Activated CD4-positive, alpha-beta T cell treated with anti-CD3 and anti-CD28 coated beads for 36 hours (primary cell): ENCODE data around the gene RGS14. TPM values are rescaled to one million over a fixed set of nuclear protein-coding genes. Genes with fewer than 3 reads are reported as not detected.
"Not testable (repeated sequence)": the region's sequence is repeated elsewhere in the genome, so short reads cannot be mapped to it uniquely, and the experiment has no call there.

Source experiments
- ATAC-seq: fragments of 200-7000 bp; cut with Tn5 transposase; one replicate; pipeline ENCODE4 v1.10.0; 2021; ENCODE audit warnings: mild to moderate bottlenecking, moderate library complexity
- CTCF ChIA-PET: fragments of 350-600 bp; sonication (Branson Sonifier 250); formaldehyde crosslinking; loops from one replicate; lab custom pipeline; 2021; ENCODE audit warnings: antibody characterized with exemption; lab: Charles Lee
- POLR2A ChIA-PET: fragments of 350-600 bp; sonication (Branson Sonifier 250); formaldehyde crosslinking; loops from one replicate; lab custom pipeline; 2021; ENCODE audit warnings: antibody characterized with exemption, inconsistent platforms; lab: Charles Lee
- DNase-seq: peaks from one replicate; pipeline ENCODE4 v3.0.0-alpha.2; 2020
- H3K27ac Mint-ChIP-seq: one replicate; pipeline ENCODE4 v1.8.0; 2021; ENCODE audit warnings: mixed read lengths
- H3K27me3 Mint-ChIP-seq: one replicate; pipeline ENCODE4 v1.8.0; 2021; ENCODE audit warnings: mixed read lengths
- H3K36me3 Mint-ChIP-seq: one replicate; pipeline ENCODE4 v1.8.0; 2021; ENCODE audit warnings: low read depth, mixed read lengths
- H3K4me1 Mint-ChIP-seq: one replicate; pipeline ENCODE4 v1.8.0; 2021; ENCODE audit warnings: mixed read lengths
- H3K4me3 Mint-ChIP-seq: one replicate; pipeline ENCODE4 v1.8.0; 2021; ENCODE audit warnings: mild to moderate bottlenecking, moderate library complexity, mixed read lengths
- H3K9me3 Mint-ChIP-seq: one replicate; pipeline ENCODE4 v1.8.0; 2021; ENCODE audit warnings: low read depth, mixed read lengths
- intact Hi-C, 2 experiments: fragments of 100-400 bp; cut with DNase I in 1 of 2; cut with micrococcal nuclease in 1 of 2; formaldehyde crosslinking; loops; one replicate each; pipeline versions ENCODE4 v1.14.2 to v1.15.1; 2022 to 2024; cut with DNase I, micrococcal nuclease
- total RNA-seq, 2 experiments: library from RNA; stranded (reverse); gene quantifications; one replicate each; pipeline ENCODE4 v1.2.3, GENCODE V29; 2021

RGS14 gene
- total RNA-seq, 2 experiments from 2014 or later = 43.8 to 62.0 TPM

DNA sequence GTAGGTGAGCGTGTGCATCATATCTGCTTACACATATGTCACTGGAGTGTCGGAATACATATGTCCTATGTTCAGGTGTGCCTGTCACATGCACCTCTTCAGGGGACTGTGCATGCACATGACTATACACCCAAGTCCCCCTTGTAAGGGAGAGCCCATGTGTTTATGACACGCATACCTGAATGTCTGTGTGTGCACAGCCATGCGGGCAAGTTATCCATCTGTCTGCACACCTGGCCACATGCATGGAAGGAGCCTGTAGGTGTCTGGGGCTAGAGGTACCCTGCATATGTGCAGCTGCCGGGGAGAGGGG, 622 bp upstream of the RGS14 start:
- intact Hi-C loops = loop anchor here in 1 of 2 experiments (10.0 kb wide), 1 partner anchor 992 kb away; the partner anchor contains the start of genes ARL10 and KIAA1191
- DNase-seq (no peak), ATAC-seq (no peak)
- Mint-ChIP-seq H3K27me3 (no peaks in the 10 kb centered on the region), H3K27ac (peak overlapping the region; percentile 53), H3K4me1 (peaks cover 62% of the 10 kb centered on the region), H3K9me3 (peaks cover 3% of the 10 kb centered on the region), H3K36me3 (peaks cover 9% of the 10 kb centered on the region), H3K4me3 (peak overlapping the region; percentile 82)
- POLR2A ChIA-PET = no interaction called here
- CTCF ChIA-PET = interaction anchor here (1.7 to 5.7 kb wide), 5 partner anchors 10 to 98 kb away, joined by 4 to 49 read pairs (median 9); no protein-coding TSS in a partner anchor

DNA sequence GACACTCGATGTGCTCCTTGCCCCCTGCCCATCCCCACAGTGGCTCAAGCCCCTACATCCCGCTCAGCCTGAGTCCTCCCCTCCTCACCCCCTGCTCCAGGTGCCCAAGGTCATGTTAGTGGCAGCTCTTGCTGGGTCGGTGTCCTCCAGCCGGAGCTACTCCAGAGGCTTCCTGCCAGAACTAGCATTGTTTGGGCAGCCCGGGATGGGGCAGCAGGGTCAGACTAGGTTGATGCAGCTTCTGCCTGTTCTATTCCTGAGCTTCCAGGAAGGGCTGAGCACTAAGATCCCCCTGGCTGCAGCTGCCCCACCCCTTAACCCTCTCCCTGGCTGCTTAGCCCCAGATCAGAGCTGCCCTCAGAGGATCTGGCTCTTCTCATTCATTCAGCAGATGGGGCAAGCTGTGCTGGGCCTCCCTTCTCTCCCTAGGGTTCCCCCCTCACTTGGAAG, 671 bp downstream of the RGS14 start:
- H3K4me3 Mint-ChIP-seq = peak overlapping the region; percentile 82
- DNase-seq (no peak), ATAC-seq (no peak)
- peaks cover 9% of the 10 kb centered on the region for H3K36me3 Mint-ChIP-seq
- intact Hi-C loops = loop anchor here in 1 of 2 experiments (10.0 kb wide), 1 partner anchor 994 kb away; the partner anchor contains the start of genes ARL10 and KIAA1191
- no peaks in the 10 kb centered on the region for H3K27me3 Mint-ChIP-seq
- CTCF ChIA-PET = interaction anchor here (0.7 to 5.7 kb wide), 9 partner anchors 8 to 97 kb away, joined by 3 to 49 read pairs (median 6); no protein-coding TSS in a partner anchor
- POLR2A ChIA-PET = no interaction called here
- peaks cover 3% of the 10 kb centered on the region for H3K9me3 Mint-ChIP-seq
- peak overlapping the region; percentile 79 for H3K27ac Mint-ChIP-seq
- H3K4me1 Mint-ChIP-seq = peaks cover 74% of the 10 kb centered on the region

GRCh38 chr5:177359451-177359851, 1.7 kb downstream of the RGS14 start:
- Mint-ChIP-seq H3K27me3 (no peaks in the 10 kb centered on the region), H3K27ac (peak overlapping the region; percentile 79), H3K4me1 (peaks cover 81% of the 10 kb centered on the region), H3K36me3 (peaks cover 9% of the 10 kb centered on the region), H3K4me3 (peak overlapping the region; percentile 82), H3K9me3 (peaks cover 3% of the 10 kb centered on the region)
- CTCF ChIA-PET = interaction anchor here (0.6 to 5.7 kb wide), 6 partner anchors 9 to 113 kb away, joined by 3 to 49 read pairs (median 3); no protein-coding TSS in a partner anchor
- intact Hi-C loops = loop anchor here in 1 of 2 experiments (10.0 kb wide), 1 partner anchor 995 kb away; the partner anchor contains the start of genes ARL10 and KIAA1191
- DNase-seq = no peak
- POLR2A ChIA-PET = interaction anchor here (0.9 kb wide), 1 partner anchor 9 kb away, joined by 3 read pairs; no protein-coding TSS in a partner anchor
- no peak for ATAC-seq

GRCh38 chr5:177359860-177360259, 2.1 kb downstream of the RGS14 start:
- no peak for ATAC-seq
- peaks cover 11% of the 10 kb centered on the region for H3K36me3 Mint-ChIP-seq
- H3K4me1 Mint-ChIP-seq = peaks cover 85% of the 10 kb centered on the region
- DNase-seq = no peak
- no peaks in the 10 kb centered on the region for H3K27me3 Mint-ChIP-seq
- CTCF ChIA-PET = interaction anchor here (0.6 to 5.7 kb wide), 5 partner anchors 9 to 34 kb away, joined by 3 to 49 read pairs (median 3); no protein-coding TSS in a partner anchor
- peak overlapping the region; percentile 82 for H3K4me3 Mint-ChIP-seq
- intact Hi-C loops = loop anchor here in 1 of 2 experiments (10.0 kb wide), 1 partner anchor 995 kb away; the partner anchor contains the start of genes ARL10 and KIAA1191
- H3K9me3 Mint-ChIP-seq = peaks cover 3% of the 10 kb centered on the region
- H3K27ac Mint-ChIP-seq = peak overlapping the region; percentile 23
- POLR2A ChIA-PET = interaction anchor here (0.6 to 0.9 kb wide), 2 partner anchors 10 to 90 kb away, joined by 3 read pairs; no protein-coding TSS in a partner anchor

DNA sequence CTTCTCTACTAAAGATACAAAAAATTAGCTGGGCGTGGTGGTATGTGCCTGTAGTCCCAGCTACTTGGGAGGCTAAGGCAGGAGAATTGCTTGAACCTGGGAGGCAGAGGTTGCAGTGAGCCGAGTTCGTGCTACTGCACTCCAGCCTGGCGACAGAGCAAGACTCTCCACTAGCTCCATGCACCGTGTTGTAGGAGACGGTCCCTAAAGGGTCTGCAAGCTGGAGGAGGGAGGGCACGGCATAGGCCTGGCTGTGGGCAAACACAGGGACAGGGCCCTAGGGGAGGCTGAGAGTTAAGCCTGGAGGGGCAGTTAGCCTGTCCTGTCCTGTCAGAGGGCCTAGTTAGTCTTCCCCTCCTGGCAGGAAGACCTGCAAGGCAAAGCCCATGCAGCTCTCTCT, 3.0 kb downstream of the RGS14 start:
- H3K27me3 Mint-ChIP-seq, H3K4me3 Mint-ChIP-seq, H3K27ac Mint-ChIP-seq, DNase-seq, ATAC-seq, H3K9me3 Mint-ChIP-seq, intact Hi-C loops: not testable (repeated sequence)
- Mint-ChIP-seq H3K36me3 (peaks cover 10% of the 10 kb centered on the region), H3K4me1 (peaks cover 87% of the 10 kb centered on the region)
- ChIA-PET CTCF (interaction anchor here (0.7 to 5.7 kb wide), 7 partner anchors 10 to 135 kb away, joined by 3 to 49 read pairs (median 5); no protein-coding TSS in a partner anchor), POLR2A (interaction anchor here (1.2 kb wide), 1 partner anchor 10 kb away, joined by 3 read pairs; no protein-coding TSS in a partner anchor)

DNA sequence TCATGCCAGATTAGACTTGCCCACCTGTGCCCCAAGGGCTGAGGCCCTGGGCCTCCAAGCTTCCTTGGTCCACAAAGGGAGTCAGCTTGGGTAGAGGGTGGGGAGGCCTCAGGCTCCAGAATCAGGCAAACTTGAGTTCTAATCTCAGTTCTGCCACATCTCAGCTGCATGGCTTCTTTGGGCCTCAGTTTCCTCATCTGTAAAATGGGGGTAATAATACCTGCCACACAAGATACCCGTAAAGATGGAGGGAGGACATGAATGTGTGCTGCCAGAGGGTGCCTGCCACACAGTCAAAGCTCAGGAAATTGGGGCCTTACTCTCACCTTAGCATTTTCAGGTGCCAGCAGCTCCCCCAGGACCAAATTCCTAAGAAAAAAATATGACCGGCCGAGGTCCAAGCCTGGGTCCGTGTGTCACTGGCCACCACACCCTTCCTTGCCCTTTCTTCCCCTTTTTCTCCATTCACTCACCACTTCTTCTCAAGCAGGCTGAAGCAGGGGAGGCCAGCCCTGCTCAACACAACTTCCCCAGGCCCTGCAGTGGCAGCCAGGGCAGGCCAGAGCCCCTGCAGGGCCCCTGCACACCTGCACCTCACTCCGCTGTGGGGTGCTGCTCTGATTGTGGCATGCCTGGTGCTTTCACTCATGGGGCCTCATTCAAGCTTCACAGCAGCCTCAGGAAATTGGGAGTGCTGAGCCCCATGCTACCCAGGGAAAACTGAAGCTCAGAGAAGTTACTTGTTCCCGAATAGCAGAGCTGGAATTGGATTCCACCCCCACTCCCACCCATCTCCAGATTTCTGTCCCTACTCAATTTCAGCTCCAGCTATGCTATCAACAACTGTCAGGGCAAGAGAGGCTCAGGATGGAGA, 3.9 kb downstream of the RGS14 start:
- POLR2A ChIA-PET = interaction anchor here (1.0 to 1.2 kb wide), 2 partner anchors 9 to 28 kb away, joined by 3 to 4 read pairs; no protein-coding TSS in a partner anchor
- ATAC-seq (no peak), DNase-seq (peak; percentile 55)
- intact Hi-C loops = loop anchor here (2.0 kb wide), 2 partner anchors 67 to 93 kb away; no protein-coding TSS in a partner anchor
- Mint-ChIP-seq H3K27me3 (no peaks in the 10 kb centered on the region), H3K4me3 (peak overlapping the region; percentile 67), H3K27ac (peak overlapping the region; percentile 82), H3K4me1 (peaks cover 84% of the 10 kb centered on the region), H3K9me3 (no peaks in the 10 kb centered on the region), H3K36me3 (peaks cover 12% of the 10 kb centered on the region)
- CTCF ChIA-PET = interaction anchor here (1.1 to 5.7 kb wide), 10 partner anchors 9 to 65 kb away, joined by 4 to 49 read pairs (median 5); partner anchors contain the start of genes GRK6 and LMAN2

GRCh38 chr5:177362292-177362609, 4.5 kb downstream of the RGS14 start:
- intact Hi-C loops = loop anchor here (2.0 kb wide), 2 partner anchors 67 to 93 kb away; no protein-coding TSS in a partner anchor
- peaks cover 78% of the 10 kb centered on the region for H3K4me1 Mint-ChIP-seq
- H3K4me3 Mint-ChIP-seq = peak overlapping the region; percentile 67
- peaks cover 15% of the 10 kb centered on the region for H3K36me3 Mint-ChIP-seq
- H3K27ac Mint-ChIP-seq = peak overlapping the region; percentile 82
- no peak for ATAC-seq
- no peak for DNase-seq
- ChIA-PET POLR2A (interaction anchor here (1.0 kb wide), 1 partner anchor 27 kb away, joined by 4 read pairs; no protein-coding TSS in a partner anchor), CTCF (interaction anchor here (1.1 to 5.7 kb wide), 8 partner anchors 9 to 64 kb away, joined by 4 to 49 read pairs (median 4); partner anchors contain the start of genes GRK6 and LMAN2)
- H3K9me3 Mint-ChIP-seq = no peaks in the 10 kb centered on the region
- H3K27me3 Mint-ChIP-seq = no peaks in the 10 kb centered on the region

- POLR2A ChIA-PET = no interaction called here
- peaks cover 74% of the 10 kb centered on the region for H3K4me1 Mint-ChIP-seq
- ATAC-seq (peak; percentile 68), DNase-seq (peak; percentile 84)
- CTCF ChIA-PET = interaction anchor here (1.1 to 5.7 kb wide), 6 partner anchors 8 to 53 kb away, joined by 4 to 49 read pairs (median 7); partner anchors contain the start of gene LMAN2
- intact Hi-C loops = loop anchor here (1.0 to 2.0 kb wide), 5 partner anchors 27 to 135 kb away; no protein-coding TSS in a partner anchor
- no peaks in the 10 kb centered on the region for H3K27me3 Mint-ChIP-seq
- peaks cover 15% of the 10 kb centered on the region for H3K36me3 Mint-ChIP-seq
- peak overlapping the region; percentile 82 for H3K27ac Mint-ChIP-seq
- no peaks in the 10 kb centered on the region for H3K9me3 Mint-ChIP-seq
- peak overlapping the region; percentile 67 for H3K4me3 Mint-ChIP-seq
Observed at GRCh38 chr5:177362610-177363507, 5.1 kb downstream of the RGS14 start.

DNA sequence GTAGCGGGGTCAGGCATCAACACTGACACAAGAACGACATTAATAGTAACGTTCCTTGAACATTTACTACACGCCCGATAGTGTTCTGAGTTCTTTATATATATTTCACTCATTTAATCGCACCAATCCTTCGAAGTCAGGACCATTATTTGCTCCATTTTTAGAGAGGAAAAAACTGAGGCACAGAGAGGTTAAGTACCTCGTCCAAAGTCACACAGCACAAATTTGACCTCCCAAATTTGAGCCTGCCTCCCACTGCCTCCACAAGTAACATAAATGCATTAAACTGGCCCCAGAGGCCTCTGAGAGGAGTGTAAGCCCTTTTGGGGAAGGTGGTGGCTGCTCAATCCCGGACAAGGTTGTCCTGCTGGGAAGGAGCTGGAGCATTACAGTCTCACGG, 5.8 kb downstream of the RGS14 start:
- Mint-ChIP-seq H3K9me3 (no peaks in the 10 kb centered on the region), H3K4me1 (peaks cover 76% of the 10 kb centered on the region), H3K4me3 (peak overlapping the region; percentile 67), H3K27ac (no peak overlapping the region), H3K36me3 (peaks cover 21% of the 10 kb centered on the region), H3K27me3 (no peaks in the 10 kb centered on the region)
- ChIA-PET CTCF (interaction anchor here (1.2 to 2.3 kb wide), 6 partner anchors 9 to 92 kb away, joined by 3 to 9 read pairs (median 4); no protein-coding TSS in a partner anchor), POLR2A (no interaction called here)
- DNase-seq = no peak
- intact Hi-C loops = loop anchor here (1.0 to 2.0 kb wide), 5 partner anchors 27 to 135 kb away; no protein-coding TSS in a partner anchor
- ATAC-seq = no peak
